ENCODE data around the gene SMC3.
"Not testable (repeated sequence)": the region's sequence is repeated elsewhere in the genome, so short reads cannot be mapped to it uniquely, and the experiment has no call there.

SMC3 gene

DNA sequence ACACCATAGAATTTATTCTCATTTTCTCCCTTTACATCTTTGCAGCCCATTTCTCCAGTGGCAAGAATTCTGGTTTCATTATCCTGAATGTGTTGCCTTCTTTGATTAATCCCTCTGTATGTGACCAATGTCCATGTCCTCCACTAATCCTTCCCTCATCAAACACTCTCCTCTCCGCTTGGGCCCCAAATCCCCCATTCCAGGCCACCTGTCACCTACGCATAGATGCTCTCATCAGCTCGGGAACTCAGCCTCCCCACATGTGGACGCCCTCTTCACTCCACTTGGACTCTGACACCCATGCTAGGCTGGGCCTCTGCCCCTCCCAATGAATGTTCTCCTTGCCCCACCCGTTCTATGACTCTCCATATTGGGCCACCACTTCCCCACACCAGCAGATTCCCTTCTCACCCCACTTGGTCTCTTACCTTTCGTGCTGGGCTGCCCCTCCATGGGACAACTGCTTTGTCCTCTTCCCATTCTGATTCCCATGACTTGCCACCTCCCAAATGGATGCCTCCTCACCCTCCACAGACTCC lies 57.9 kb downstream of the SMC3 start:
- DNase-seq (ENCODE audit: low read depth) = no peak

DNA sequence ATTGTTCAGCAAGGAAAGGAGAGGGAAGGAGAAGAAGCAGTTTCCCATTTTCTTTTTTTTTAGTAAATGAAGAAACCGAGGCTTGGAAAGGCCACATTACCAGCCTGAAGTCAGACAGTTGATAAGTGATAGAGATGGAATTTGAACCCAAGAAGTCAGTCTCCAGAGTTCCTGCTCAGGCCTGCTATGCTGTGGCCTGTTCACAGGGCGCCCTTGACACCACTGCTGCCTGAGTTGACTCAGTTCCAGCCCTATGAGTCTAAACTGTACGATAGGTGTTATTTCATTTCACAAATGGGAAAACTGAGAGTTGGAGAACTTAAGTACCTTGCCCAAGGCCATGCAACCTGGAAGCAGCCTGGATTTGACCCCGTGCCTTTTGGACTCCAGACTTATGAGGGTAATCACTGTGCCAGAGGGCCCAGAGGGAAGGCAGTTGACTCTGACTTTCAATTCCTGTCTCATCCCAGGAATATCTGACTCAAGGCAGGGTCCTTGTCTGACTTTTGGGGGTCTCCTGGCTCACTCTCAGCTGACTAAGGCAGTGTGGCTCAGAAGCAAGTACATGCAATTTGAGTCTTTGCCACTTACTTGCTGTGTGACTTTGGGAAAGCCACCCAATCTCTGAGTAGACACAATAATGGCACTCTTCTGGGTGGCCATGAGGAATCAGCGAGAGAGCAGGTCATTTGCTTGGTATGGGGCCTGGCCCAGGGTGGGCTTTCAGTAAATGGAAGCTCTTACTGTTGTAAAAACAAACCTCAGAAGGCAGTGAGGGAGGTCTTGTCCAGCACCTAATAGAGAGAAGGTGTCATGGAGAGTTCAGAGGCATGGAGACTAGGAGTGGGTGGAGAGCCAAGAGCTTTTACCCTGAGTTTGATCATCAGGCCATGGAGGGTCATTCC lies 58.7 kb downstream of the SMC3 start:
- no peak for DNase-seq (ENCODE audit: low read depth)

DNA sequence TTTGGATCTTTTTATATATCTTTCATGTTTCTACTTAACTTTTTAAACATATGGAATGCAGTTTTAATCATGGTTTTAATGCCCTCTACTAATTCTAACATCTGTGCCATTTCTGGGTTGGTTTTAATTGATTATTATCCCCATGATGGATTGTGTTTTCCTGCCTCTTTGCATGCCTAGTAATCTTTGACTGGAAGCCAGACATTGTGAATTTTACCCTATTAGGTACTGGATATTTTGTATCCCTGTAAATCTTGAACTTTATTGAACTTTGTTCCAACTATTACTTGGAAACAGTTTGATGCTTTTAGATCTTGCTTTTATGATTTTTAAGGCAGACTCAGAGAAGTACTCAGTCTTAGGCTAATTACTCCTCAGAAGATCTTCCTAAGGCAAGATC lies 60.7 kb downstream of the SMC3 start:
- DNase-seq (ENCODE audit: low read depth) = no peak

DNA sequence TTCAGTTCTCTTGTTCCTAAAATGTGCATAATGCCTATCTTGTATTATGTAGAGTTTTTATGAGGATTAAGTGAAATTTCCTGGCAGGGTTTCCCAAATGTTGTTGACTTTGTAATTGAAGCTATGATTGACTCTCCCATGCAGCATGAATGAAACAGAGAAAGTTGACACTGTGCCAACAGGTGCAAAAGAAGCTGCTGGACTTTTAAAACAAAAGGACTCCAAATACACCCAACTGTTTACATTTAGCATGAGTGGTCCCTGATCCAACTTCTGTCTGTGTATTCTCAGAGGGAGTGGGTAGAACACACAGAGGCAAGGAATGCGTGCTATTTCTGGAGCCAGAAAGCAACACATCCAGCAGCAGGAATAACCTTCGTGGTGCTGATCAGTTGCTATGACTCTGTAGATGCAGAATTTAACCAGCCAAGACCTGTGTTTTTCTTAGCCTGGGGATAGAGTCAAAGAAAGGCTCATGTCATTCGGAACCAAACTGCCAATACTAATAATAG lies 62.2 kb downstream of the SMC3 start:
- DNase-seq (ENCODE audit: low read depth) = no peak

DNA sequence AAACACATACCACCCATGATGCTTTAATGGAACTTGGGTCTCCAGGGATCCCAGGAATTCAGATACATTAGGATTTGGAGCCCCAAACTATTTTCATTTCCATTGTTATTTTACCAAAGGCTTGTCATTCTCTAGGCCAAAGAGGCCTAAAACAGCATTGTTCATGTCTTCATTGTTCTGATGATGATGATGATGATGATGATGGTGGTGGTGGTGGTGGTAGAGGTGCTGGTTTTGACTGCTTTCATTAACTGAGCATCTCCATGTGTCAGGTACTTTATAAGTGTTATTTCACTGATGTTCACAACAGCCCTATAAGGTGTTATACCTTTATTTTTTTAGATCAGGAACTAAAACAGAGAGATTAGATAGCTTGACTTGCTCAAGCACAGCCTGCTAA lies 64.4 kb downstream of the SMC3 start:
- no peak for DNase-seq (ENCODE audit: low read depth)

DNA sequence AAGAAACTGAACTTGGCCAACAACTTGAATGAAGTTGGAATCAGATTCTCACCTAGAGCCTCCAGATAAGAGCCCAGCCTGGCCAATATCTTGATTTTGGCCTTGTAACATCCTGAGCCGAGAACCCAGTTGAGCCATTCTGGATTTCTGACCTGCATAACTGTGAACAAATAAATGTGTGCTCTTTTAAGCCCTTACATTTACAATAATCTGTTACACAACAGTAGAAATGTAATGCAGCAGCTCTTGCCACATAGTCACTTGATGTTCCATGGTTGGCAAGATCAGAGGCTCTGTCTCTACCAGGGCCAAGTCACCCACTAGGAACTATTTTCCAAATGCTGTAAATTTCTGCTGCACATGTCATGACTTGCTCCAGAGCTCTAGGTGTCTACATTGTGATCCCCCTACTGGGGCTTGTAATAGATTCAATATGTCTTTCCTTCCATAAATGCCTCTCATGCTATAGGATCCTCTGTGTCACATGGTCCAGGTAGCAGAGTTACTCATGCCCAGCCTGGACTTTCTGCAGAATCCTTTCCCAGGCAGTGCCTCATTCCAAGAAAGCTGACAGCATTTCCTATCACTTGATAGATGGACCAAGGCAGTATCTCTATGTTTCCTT lies 65.2 kb downstream of the SMC3 start:
- no peak for DNase-seq (ENCODE audit: low read depth)

DNA sequence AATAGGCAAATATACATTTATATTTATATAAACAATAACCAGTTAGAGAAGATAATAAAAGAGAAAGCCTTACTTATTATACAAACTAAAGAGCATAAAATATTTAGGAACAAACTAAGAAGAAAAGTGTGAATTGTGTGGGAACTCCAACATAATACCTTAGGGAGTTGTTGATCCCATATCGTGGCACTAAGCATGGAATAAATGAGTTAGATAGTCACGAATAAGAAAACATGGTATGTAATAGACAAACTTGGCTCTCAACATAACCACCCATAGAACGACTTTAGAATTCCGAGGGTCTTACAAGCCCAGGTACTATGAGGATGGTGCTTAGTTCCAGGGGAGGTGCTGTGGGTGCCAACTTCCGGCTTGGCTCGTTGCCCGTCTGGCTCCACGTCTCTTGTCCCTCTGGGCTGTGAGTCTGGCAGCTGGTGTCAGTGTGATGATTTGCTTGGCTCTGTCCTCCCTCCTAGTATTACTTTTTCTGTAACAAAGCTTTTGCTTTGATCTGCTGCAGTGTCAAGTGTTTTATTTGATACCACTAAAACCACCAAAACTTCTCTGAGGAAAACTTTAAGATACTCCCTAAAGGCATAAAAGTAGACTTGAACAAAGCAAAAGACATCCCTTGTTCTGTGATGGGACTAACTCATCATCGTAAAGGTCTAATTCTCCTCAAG lies 67.2 kb downstream of the SMC3 start:
- DNase-seq (ENCODE audit: low read depth) = no peak

DNA sequence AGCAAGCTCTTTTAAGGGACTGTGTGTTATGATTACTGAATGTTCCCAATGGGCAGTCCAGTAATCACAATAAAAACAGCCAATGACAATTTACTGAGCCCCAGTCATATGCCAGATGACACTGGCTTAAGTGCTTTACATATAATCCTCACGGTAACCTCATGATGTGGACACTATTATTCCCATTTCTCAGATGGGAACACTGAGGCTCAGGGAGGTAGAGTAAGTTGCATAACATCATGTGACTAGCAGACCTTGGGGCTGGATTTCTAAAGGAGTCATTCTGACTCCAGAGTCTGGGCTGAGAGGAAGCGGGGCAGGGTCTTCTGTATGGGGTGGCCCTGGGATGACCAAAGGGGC lies 69.1 kb downstream of the SMC3 start:
- no peak for DNase-seq (ENCODE audit: low read depth)

DNA sequence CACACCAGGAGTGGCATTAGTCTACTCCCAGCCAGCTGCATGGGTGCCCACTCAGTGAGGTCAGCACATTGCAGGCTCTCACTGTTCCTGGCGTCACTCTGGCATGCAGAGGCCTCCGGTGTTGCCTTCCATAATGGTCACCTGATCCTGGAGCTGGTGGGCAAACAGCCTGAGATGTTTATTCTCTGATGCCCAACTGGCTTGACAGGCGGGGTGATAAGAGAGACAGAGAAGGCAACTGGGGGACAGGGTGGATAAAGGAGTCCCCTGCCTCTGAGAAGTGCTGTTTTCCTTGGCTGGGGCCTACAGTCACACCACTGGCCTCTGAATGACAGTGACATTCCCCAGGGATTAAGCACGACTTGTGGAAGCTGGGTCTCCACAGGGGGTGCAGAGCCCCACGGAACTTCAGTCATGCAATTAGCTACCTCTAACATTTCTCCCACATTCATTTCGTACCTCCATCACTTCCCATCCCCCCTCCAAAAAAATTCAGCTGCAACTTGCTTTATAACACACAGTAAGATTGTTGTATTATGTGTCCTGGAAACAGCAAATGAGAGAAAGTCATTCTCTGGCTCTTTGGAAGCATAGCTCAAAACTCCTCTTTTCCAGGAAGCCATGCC lies 69.5 kb downstream of the SMC3 start:
- DNase-seq (ENCODE audit: low read depth) = no peak

DNA sequence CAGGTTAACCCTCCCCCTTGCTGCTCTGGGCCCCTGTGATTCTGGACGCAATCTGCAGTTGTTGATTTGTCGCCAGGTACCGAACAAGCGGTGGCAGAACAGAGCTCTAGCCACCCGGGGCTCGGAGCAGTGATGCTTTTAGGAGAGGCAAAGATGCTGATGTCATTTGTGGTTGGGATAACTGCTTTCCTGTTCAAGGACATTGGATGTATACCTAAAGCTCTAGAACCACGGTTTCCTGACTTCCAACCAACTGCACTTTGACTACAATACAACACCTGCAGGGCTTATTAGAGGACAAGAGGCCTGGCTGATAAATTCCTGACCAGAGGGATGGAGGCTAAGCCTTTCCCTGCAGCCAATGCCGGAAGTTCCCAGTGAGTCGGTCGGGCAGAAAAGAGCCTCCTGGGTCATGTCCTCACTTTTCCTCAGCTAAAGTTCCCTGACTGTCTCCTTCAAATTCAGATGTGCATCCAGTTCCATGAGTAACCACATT lies 70.1 kb downstream of the SMC3 start:
- no peak for DNase-seq (ENCODE audit: low read depth)

DNA sequence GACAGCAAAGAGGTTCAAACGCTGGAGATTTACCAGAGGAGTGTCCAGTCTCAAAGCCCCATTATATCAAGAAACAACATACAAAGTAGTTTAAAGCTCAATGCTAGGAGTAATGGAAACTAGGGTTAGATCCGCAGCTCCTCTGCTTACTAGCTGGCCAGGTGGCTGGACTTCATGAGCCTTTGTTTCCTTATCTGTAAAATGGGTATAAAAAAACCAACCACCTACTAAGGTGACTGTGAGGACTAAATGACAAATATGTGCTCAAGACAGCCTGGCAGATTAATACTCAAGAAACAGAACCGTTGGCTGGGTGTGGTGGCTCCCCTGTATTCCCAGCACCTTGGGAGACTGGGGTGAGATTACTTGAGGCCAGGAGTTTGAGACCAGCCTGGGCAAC lies 70.8 kb downstream of the SMC3 start:
- DNase-seq (ENCODE audit: low read depth) = no peak

DNA sequence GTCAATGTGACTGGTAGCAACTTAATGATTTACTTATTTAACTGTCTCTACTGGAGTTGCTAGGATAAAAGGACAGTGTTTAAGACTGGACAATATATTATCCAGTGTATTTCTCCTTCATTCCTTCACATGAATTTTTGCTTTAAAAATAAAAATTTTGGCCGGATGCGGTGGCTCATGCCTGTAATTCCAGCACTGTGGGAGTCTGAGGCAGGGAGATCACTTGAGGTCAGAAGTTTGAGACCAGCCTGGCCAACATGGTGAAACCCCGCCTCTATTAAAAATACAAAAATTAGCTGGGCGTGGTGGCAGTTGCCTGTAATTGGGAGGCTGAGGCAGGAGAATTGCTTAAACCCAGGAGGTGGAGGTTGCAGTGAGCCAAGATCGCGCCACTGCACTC lies 71.6 kb downstream of the SMC3 start:
- not testable (repeated sequence) for DNase-seq (ENCODE audit: low read depth)

DNA sequence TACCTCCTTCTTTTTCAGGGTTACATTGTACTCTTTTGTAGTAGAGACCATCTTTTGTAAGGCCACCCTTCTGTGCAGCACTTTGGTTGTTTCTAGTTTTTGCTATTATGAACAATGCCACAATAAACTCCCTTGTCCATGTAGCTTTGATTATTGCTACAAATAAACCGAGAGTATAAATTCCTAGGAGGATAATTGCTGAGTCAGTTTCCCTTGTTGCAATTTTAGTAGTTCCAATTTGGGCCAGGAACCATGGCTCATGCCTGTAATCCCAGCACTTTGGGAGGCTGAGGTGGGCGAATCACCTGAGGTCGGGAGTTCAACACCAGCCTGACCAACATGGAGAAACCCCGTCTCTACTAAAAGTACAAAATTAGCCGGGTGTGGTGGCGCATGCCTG lies 72.4 kb downstream of the SMC3 start:
- not testable (repeated sequence) for DNase-seq (ENCODE audit: low read depth)

DNA sequence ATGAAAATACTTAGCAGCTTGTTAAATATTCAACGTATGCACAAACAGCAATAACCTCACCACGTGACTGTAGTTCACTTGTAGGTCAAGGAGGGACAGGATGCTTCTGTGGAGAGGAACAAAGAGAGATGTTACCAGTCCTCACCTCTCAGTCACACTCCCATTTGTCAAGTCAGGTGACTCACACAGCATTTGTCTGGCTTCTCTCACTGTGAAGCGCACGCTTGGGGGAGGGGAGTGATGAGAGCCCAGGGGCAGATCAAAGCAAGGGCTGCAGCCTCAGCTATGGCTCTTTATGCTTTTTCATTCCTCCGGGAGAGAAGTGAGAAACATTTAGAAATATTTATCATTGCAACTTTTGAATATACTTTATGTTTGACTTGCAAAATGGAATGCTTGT lies 73.8 kb downstream of the SMC3 start:
- no peak for DNase-seq (ENCODE audit: low read depth)

DNA sequence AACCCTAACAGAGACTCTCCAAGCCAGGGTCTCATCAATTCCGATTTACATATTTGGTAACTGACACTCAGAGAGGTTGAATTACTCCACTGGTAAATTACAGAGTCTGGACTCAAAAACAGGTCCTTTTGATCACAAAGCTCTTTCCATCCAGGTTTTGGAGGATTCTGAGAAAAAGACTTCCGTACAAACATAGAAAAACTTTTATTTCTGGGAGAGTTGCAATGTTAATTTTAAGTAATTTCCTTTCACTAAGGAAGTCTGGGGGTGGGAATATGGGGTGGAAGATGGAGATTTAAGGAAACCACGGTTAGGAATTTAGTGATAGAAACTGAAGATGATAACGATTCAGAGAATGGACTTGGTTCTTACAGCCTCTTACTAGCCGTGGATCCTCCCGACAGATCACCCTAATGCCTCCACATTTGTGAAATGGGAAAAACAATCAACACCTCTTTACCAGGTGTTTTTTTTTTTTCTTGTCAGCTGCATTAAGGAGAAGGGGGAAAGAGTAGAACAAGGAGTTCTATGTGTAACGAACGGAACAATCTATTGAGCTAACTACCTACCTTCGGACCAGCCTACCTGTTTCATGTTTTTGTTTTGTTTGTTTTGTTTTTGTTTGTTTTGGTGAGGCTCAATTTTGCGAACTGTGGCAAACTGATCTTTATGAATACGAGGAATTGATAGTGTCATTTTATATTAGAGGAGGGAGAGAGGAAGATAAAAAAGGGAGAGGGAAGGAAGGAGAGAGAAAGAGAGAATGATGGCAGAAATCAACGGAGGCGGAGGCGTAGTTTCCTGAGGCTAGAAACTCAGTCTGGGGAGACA lies 74.9 kb downstream of the SMC3 start:
- DNase-seq (ENCODE audit: low read depth) = no peak

DNA sequence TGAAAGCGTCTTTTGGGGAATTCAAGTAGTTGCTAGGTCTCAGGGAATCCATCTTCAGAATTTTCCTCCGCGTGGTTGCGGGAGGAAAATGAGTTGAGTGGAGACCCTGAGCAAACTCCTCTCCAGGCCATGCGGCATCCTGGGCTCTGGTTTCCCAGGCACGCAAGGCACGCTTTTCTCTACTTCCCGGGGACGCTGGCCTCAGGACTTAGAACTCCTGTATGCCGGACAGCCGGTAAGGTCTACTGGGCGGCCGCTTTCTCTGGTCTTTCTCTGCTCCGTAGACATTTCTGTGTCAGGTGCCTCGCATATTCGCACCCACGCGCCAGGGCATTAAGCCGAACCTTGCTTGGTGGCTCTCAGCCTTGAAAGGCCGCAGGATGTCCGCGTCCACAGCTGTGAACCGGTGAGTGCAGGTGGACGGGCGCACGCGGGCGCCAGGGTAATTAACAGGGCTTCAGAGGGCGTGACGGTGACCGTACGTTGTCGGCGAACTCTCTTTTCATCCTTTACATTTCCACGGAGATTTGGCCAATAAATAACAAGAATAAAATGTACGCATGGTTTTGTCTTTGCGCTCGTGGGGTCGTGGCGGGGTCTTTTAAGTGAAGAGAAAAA lies 75.6 kb downstream of the SMC3 start:
- no peak for DNase-seq (ENCODE audit: low read depth)

DNA sequence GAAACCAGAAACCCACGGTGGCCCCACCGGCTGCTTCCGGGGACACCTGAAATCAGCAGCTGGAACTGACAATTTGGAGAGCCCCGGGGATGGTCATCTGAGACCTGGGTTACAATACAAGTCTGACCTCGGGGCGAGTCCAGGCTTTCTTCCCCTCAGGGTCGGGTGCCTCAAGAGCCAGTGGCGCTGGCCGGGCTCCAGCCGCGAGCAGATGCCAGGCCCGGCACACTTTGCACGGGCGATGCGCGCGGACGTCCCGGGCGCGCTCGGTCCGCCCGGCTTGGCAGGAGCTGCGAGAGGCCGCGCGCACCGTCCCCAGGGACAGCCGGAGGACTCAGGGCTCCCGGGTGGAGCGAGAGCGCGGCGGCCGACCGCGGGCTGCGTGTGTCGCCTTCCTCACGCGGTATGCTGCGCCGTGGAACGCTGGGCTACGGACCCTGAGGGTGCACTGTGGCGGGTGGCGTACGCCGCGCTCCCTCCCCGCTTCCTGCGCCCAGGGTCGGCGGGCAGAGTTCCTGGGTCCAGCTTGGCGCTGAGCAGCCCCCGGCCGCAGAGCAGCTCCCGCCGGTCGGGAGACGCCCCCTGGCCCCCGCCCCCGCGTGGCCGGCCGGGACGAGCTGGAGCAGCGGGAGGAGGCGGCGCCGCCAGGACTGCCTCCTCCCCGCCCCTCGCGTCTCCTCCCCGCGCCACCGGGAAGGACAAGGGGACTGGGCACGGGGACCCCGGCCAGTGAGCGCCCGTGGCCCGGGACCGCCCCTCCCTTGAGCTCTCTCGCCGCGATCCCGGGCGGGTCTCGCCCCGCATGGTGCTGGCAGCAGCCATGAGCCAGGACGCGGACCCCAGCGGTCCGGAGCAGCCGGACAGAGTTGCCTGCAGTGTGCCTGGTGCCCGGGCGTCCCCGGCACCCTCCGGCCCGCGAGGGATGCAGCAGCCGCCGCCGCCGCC lies 76.4 kb downstream of the SMC3 start, which contains the start of gene RBM20:
RBM20 (plus strand) TSS at position 684 of the 945 bp plus-strand sequence; CDS start at position 803, 119 bp downstream.
- no peak for DNase-seq (ENCODE audit: low read depth)

DNA sequence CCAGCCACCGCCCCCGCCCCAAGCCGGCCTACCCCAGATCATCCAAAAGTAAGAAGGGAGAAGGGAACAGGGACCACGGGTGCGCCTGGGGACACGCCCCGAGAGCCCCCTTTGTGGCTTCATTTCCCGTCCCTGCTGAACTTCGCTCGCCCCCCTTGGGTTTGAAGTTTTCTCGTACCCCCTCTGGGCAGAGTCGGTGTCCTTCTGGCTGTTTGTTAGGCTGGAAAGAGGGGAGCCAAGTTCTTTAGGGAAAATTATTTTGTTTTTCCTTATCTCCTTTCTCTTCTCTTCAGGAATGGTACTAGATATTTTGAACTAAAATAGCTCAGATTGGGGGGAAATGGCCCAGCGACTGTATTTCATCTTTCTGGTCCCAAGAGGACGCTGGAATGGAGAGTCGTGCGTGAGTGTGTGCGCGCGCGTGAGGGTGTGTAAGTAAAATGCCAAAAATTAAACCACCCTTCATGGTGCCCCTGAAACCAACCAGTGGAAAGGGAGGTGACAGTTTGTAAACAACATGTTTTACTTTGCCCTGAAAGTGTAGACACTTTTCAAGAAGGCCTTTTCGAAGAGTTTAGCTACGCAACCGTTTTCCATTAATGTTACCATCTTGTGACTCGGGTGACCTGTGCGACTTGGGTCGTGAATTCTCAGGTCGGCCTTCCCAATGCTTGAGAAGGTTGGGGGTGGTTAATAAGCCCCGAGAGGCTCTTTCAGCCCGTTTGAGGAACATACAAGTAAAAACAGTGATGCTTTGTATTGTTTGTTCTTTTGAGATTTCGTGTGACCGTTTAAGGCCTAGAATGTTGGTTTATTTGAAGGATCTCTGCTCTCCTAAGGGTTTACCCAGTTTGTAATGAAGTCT lies 77.3 kb downstream of the SMC3 start:
- no peak for DNase-seq (ENCODE audit: low read depth)

Data from stimulated activated CD8-positive, alpha-beta memory T cell treated with anti-CD3 and anti-CD28 coated beads, Interleukin-12 subunit alpha, Interleukin-12 subunit beta, amount 100 ng/mL, for 4 hours (primary cell).